Stimulated activated CD8-positive, alpha-beta memory T cell treated with anti-CD3 and anti-CD28 coated beads, Interleukin-7, amount 100 ng/mL, for 1 hour (primary cell): ENCODE measurements around the gene PKD1L1.
"Not testable (repeated sequence)": the region's sequence is repeated elsewhere in the genome, so short reads cannot be mapped to it uniquely, and the experiment has no call there.

ENCODE experiments used
- DNase-seq, 2 donors: peaks; one replicate each; pipeline ENCODE4 v3.0.0-alpha.2; 2020; ENCODE audit warnings: low read depth in 2 of 2

The PKD1L1 gene

DNA sequence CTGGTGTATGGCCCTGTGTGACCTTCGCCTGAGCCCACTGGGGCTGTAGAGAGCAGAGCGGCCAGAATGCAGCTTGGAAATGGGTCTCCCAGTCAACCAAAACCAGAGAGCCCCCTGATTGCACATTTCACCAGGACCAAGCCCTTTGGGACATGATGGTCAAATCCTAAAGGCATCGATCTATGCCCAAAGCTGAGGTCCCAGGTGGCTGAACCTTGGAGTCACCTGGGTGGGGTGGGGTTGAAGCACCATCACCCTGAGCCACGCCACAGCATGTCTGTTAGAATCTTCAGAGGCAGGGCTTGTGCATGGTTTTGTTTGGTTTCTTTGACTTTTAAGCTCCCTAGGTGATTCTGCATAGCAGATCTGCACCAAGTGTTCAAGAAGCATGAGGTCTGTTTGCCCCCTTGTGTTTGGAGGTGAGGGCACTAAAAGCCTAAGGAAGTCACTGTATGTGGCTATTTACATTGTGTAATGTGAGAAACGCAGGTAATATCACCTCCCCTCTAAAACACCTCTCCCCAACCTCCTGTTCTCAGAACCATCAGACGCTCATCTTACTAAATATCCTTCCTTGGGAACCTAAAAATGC, 9.6 kb downstream of the PKD1L1 start:
- no peak for DNase-seq

DNA sequence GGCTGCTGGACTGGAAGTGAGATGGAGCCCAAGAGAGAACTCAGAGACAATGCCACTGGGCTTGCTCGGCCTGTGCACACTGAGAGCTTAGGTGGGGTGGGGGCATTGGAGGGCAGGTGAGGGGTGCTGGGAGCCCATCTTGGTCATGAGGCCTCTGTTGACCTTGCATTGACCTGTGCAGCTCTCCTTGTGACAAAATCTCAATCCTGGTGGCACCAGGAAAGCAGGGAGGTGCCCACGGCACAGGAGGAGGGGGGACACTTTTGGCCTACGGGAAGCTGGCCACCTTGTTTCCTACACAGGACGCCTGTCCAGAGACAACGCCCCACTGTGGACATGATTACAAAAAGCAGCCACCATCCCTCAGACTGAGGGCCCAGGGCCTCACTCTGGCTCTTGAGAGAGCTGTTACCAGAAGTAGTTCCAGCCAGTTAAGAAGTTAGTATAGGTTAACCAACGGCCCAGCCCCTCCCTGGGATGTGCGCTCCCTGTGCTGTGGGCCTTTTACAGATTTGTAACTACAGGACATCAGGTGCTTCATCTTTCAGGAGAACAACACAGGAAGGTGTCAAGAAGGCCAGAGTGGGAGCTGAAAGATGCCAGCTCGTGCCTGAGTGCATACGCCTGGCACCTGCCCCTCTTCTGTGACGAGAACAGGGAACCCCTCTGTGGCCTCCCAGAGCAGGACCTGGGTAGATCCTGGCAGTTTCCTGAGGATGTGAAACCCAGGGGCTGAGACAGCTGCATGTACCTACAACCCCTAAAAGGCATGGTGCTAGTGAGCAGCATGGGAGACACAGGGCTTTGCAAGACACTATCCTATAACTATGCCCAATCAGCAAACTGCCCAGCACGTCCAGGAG, 10.3 kb downstream of the PKD1L1 start:
- no peak for DNase-seq

DNA sequence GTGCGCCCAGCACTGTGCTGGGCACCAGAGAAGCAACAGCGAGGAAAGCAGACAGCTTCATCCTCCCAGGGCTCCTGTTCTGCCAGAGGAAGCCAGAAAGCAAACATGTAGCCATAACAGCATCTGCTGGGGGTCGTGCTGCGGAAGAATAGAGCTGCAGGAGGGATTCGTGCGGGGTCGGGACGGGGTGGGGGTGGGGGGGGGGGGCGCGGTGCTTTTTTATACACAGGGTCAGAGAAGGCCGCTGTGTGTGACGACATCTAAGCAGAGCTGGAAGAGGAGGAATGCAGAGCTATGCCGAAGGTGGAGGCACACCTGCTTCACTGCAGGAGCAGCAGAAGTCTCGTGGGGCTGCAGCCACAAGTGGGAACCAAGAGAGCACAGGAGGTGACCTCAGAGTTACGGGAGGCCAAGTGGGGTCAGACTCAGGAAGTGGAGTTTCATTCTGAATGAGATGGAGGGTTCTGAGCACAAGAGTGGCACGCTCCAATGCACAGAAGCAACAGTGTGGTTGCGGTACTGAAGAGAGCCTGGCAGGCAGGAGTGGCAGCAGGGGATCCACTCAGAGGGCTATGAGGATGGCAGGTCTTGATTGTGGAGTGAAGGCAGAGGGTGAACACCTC, 11.1 kb downstream of the PKD1L1 start:
- DNase-seq = no peak

- no peak for DNase-seq
These were observed 11.9 kb downstream of the PKD1L1 start for GRCh38 chr7:47936323-47936722.

DNA sequence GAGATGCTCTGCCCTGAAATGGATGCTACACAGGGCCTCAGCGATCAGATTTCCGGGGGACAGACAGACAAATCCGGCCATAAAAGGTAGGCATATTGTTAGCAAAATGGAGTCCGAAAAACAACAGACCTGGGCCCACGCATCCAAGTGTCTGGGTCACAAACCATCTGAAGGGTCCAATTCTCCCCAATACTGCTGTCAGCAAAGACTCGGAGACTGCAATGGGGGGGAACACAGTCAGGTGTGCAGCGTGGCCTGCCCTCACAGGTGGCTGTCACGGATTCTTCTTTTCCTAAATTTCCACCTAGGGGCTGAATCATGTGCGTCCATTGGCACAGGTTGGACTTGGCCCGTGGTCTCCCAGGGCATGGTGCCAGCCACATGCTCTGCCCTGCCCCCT, 12.9 kb downstream of the PKD1L1 start:
- DNase-seq = no peak

DNA sequence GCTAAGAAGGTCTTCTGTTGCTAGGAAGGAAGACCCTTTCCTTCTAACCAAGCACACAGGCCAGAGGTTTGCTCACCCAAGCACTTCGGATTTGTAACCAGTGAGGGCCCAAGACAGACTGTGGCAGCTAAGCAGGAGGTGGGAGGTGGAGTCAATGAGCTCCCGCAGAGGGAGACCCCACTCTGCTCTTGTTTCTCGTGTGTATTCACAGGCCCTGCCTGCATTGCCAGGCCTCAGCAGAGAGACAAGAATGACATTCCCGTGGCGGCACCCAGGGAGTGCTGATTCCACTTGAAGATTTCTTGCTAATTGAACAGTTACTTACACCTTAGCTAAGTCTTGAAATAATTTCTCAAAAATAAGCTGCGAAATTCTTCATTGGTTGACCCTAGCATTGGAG, 13.4 kb downstream of the PKD1L1 start:
- DNase-seq = no peak

- DNase-seq = no peak
These were observed 15.1 kb downstream of the PKD1L1 start for GRCh38 chr7:47933215-47933614.

DNA sequence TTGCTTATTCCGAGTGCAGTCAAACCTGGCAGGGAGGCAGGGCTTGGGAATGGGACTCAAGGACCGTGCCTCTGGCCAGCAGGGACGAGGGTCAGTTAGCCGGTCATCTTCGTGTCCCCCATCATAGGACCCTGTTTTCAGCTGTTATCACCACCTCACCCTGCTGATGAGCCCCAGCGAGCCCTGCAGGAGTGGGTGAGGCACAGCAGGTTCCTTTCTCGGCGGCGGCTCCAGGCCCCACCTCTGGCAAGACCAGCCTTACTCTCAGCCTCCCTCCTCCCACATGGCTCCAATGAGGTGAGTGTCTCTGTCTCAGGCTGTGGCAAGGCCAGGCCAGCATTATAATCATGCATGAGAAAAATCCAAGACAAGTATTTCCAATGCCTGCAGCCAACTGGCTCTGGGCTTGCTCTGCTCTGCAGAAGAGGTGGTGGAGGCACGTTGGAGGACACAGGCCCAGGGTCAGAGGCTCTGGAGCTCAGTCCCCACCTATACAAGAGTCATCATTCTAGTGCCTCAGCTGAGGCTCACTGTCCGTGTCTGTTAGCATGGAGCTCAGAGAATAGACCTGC, 15.7 kb downstream of the PKD1L1 start:
- no peak for DNase-seq

GRCh38 chr7:47932016-47932415, 16.2 kb downstream of the PKD1L1 start:
- no peak for DNase-seq

DNA sequence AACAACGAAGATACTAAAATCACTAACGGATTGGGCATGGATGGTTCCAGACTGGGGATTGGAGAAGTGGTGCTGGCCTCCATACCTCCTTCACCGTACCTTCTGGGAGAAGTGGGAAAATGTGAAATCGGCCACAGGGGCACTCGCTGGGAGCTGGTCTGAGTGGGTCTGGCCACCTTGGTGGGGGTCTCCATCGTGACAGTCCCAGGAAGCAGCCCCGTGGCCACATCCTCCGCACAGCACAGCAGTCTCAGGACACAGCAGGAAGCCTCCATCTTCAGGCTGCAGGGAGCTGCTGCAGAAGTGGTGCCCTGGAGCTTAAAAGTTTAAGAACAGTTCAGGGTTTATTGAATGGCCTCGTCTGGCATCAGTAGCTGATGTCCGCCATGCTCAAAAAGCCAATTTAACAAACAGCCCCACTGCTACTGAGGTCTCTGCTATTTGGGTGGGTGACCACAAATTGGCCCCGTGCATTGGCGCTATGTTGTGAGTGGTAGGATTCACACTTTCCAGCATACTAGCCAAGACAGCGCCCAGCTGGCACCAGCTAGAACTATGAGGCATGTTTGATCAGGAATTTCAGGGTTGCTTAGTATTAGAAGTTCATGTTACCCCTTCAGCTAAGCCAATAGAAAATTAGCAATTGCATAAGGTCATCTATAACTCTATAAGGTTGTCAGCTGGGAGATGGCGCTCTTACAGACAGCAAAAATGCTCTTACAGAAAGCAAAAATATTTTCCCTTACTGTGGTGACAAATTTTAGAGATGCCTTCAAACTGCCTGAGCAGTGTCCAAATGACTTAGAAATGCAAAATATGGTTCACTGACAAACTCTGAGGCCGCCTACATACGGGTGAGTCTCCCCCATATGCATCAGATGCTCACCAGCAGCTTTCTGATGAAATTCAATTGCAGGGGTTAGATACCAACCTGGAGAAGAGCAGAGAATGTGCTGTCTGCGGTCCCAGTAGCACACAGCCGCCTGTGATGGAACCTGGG, 17.0 kb downstream of the PKD1L1 start:
- DNase-seq = no peak

- no peak for DNase-seq
These were observed 24.0 kb downstream of the PKD1L1 start for GRCh38 chr7:47924266-47924665.

DNA sequence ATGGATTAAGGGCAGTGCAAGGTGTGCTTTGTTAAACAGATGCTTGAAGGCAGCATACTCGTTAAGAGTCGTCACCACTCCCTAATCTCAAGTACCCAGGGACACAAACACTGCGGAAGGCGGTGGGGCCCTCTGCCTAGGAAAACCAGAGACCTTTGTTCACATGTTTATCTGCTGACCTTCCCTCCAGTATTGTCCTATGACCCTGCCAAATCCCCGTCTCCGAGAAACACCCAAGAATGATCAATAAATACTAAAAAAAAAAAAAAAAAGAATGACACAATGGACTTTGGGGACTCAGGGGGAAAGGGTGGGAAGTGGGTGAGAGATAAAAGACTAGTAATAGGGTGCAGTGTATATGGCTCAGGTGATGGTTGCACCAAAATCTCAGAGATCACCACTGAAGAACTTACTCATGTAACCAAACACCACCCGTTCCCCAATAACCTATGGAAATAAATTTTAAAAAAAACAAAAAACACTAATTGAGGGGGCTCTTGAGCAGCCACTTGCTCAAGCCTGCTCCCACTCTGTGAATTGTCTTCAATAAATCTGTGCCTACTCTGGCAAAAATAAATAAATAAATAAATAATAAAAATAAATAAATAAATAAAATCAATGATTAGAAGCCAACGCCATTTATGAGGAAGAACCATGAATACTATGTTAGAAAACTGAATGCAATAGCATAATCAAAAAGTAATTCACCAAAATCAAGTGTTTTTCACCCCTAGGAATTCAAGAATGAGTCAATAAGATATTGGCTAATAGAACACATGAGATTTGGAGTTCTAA, 25.0 kb downstream of the PKD1L1 start:
- DNase-seq = not testable (repeated sequence)

DNA sequence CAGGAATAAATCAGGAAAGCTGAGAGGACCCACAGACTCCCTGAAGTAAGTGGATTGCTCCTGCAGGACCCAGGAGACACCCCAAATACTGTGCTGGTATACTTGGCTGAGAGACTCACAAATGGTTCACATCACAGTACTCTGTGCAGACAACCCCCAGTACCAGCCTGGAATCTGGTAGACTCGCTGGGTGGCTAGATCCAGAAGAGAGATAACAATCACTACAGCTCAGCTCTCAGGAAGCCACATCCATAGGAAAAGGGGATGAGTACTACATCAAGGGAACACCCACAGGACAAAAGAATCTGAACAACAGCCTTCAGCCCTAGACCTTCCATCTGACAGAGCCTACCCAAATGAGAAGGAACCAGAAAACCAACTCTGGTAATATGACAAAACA, 31.8 kb downstream of the PKD1L1 start:
- not testable (repeated sequence) for DNase-seq

GRCh38 chr7:47915616-47915976, 32.7 kb downstream of the PKD1L1 start:
- no peak for DNase-seq

DNA sequence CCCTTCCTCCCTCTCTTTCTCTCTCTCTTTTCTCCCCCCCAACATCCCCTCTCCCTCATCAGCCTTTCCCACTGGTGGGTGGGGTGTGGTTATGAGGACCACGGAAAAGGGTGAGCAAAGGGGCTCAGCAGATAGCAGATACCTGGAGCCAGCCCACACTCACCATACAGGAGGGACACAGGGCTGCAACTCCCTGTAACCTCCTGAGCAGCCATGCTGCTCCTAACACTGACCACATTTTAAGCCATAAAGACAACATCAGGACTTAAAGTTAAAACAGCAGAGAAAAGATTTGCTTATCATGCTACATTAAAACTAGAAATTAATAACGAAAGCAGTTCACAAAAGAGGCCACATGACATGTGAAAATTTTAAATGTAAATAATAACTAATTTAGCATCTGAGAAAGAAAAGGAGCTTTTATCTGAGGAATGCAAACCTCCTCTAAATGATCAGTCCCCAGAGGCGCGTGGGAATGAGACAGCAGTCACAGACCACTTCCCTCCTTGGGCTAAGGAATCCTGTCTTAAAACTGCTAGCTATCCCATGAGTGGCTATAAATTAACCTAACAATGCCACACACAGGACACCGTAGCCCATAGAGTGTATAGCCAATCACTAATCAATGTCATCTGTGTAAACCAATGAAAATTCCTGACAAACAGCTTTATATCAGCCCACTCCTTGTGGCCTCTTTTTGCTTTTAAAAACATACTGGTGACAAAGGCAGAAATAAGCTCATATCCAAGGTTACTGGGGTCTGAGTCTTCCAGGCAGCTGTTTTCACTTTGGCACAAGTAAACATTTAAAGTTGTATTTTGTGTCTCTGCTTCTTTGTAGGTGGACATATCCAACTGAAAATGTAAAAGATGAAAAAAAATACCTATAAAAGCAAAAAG, 33.3 kb downstream of the PKD1L1 start:
- DNase-seq = no peak

DNA sequence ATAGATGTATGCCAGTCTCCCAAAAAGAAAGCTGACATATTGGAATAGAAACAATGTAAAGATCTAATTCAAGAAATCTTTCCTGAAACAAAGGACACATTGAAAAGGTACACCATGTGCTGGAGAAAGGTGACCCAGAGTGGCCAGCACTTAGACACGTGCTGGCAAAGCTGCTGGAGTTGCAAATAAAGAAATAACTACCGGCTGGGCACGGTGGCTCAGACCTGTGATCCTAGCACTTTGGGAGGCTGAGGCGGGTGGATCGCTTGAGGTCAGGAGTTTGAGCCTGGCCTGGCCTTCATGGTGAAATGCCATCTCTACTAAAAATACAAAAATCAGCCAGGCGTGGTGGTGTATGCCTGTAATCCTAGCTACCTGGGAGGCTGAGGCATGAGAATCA, 35.9 kb downstream of the PKD1L1 start:
- no peak for DNase-seq

- DNase-seq = no peak
These were observed 39.5 kb downstream of the PKD1L1 start for GRCh38 chr7:47908720-47909119.

- no peak for DNase-seq
These were observed 40.2 kb downstream of the PKD1L1 start for GRCh38 chr7:47907981-47908616.

DNA sequence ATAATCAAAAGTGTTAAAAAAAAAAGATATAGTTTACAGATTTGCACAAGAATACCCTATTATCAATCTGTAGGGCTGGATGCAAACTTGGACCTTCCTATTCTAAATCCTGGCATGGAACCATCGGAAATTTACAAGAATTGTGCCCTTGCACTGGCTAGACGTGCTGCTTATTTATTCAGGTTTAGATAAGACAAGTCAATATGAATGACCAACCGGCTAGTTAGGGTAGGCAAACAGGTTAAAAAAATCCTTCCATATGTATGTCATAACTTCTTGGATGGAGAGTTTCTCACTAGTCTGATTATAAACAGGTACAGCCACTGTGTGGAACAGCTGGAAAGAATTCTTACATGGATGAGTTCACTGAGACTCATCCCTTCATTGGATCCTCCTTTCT, 41.4 kb downstream of the PKD1L1 start:
- no peak for DNase-seq
